Ishikawa (cell line): ENCODE data around the gene FMNL1.

Experiments
- CEBPB ChIP-seq: IDR thresholded peaks from 2 replicates; pipeline ENCODE4 v1.6.1; 2012
- CREB1 ChIP-seq: IDR thresholded peaks from 2 replicates; pipeline ENCODE4 v1.6.1; 2012; ENCODE audit warnings: low read depth
- EGR1 ChIP-seq: IDR thresholded peaks from 2 replicates; pipeline ENCODE4 v1.6.1; 2012
- EP300 ChIP-seq: IDR thresholded peaks from 2 replicates; pipeline ENCODE4 v1.6.1; 2012; ENCODE audit warnings: borderline replicate concordance
- FOXM1 ChIP-seq: IDR thresholded peaks from 2 replicates; pipeline ENCODE4 v1.6.1; 2012; ENCODE audit warnings: low read depth, borderline replicate concordance
- NFIC ChIP-seq: IDR thresholded peaks from 2 replicates; pipeline ENCODE4 v1.6.1; 2012
- RAD21 ChIP-seq: IDR thresholded peaks from 2 replicates; pipeline ENCODE4 v1.6.1; 2012; ENCODE audit warnings: low read depth
- TAF1 ChIP-seq: IDR thresholded peaks from 2 replicates; pipeline ENCODE4 v1.6.1; 2012; ENCODE audit warnings: low read depth, mild to moderate bottlenecking
- TCF12 ChIP-seq: IDR thresholded peaks from 2 replicates; pipeline ENCODE4 v1.6.1; 2012; ENCODE audit warnings: low read depth
- TEAD4 ChIP-seq: IDR thresholded peaks from 2 replicates; pipeline ENCODE4 v1.6.1; 2012
- YY1 ChIP-seq: IDR thresholded peaks from 2 replicates; pipeline ENCODE4 v1.6.1; 2012; ENCODE audit warnings: low read depth
- ZBTB7A ChIP-seq: IDR thresholded peaks from 2 replicates; pipeline ENCODE4 v1.6.1; 2012; ENCODE audit warnings: low read depth
- TF ChIP-seq, protein P1 (sequence below): IDR thresholded peaks from 2 replicates; pipeline ENCODE4 v1.6.1; 2012
- TF ChIP-seq, protein P2 (sequence below): IDR thresholded peaks from 2 replicates; pipeline ENCODE4 v1.6.1; 2012; ENCODE audit warnings: low read depth, mild to moderate bottlenecking
- TF ChIP-seq, protein P3 (sequence below): IDR thresholded peaks from 2 replicates; pipeline ENCODE4 v1.6.1; 2012

FMNL1 gene

DNA sequence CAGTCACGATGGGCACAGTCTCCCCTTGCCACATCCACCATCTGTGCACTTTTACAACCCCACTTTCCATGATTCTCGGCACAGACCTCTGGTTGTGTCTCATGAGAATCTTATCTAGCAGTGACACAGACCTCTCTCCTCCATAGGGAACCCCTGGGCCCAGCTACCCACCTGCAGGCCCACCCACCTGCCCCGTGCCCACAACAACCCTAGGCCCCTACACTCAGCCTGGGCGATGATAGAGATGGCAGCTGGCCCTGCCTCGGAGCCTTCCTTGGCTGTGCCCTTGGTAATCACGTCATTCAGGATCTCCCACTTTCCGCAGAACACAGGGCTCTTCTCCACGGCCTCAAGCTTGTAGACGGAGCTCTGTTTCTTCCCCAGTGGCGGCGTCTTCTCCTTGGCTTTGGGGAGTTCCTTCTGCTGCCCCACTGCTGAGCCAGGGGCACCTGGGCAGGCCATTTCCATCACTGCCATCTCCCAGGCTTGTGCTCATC, 68.6 kb downstream of the FMNL1 start:
- no peak for TF ChIP-seq CREB1
- TF ChIP-seq EP300 = no peak
- TF ChIP-seq RAD21 = no peak
- TF ChIP-seq YY1 = no peak
- no peak for TF ChIP-seq TEAD4
- TF ChIP-seq ZBTB7A = no peak
- no peak for TF ChIP-seq EGR1
- TF ChIP-seq NFIC = no peak
- no peak for TF ChIP-seq FOXM1
- TF ChIP-seq CEBPB = no peak
- no peak for TF ChIP-seq TAF1
- no peak for TF ChIP-seq TCF12
- TF ChIP-seq, protein P1, sequence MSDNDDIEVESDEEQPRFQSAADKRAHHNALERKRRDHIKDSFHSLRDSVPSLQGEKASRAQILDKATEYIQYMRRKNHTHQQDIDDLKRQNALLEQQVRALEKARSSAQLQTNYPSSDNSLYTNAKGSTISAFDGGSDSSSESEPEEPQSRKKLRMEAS = no peak
- TF ChIP-seq, protein P2, sequence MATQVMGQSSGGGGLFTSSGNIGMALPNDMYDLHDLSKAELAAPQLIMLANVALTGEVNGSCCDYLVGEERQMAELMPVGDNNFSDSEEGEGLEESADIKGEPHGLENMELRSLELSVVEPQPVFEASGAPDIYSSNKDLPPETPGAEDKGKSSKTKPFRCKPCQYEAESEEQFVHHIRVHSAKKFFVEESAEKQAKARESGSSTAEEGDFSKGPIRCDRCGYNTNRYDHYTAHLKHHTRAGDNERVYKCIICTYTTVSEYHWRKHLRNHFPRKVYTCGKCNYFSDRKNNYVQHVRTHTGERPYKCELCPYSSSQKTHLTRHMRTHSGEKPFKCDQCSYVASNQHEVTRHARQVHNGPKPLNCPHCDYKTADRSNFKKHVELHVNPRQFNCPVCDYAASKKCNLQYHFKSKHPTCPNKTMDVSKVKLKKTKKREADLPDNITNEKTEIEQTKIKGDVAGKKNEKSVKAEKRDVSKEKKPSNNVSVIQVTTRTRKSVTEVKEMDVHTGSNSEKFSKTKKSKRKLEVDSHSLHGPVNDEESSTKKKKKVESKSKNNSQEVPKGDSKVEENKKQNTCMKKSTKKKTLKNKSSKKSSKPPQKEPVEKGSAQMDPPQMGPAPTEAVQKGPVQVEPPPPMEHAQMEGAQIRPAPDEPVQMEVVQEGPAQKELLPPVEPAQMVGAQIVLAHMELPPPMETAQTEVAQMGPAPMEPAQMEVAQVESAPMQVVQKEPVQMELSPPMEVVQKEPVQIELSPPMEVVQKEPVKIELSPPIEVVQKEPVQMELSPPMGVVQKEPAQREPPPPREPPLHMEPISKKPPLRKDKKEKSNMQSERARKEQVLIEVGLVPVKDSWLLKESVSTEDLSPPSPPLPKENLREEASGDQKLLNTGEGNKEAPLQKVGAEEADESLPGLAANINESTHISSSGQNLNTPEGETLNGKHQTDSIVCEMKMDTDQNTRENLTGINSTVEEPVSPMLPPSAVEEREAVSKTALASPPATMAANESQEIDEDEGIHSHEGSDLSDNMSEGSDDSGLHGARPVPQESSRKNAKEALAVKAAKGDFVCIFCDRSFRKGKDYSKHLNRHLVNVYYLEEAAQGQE = no peak
- TF ChIP-seq, protein P3, sequence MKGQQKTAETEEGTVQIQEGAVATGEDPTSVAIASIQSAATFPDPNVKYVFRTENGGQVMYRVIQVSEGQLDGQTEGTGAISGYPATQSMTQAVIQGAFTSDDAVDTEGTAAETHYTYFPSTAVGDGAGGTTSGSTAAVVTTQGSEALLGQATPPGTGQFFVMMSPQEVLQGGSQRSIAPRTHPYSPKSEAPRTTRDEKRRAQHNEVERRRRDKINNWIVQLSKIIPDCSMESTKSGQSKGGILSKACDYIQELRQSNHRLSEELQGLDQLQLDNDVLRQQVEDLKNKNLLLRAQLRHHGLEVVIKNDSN = no peak

DNA sequence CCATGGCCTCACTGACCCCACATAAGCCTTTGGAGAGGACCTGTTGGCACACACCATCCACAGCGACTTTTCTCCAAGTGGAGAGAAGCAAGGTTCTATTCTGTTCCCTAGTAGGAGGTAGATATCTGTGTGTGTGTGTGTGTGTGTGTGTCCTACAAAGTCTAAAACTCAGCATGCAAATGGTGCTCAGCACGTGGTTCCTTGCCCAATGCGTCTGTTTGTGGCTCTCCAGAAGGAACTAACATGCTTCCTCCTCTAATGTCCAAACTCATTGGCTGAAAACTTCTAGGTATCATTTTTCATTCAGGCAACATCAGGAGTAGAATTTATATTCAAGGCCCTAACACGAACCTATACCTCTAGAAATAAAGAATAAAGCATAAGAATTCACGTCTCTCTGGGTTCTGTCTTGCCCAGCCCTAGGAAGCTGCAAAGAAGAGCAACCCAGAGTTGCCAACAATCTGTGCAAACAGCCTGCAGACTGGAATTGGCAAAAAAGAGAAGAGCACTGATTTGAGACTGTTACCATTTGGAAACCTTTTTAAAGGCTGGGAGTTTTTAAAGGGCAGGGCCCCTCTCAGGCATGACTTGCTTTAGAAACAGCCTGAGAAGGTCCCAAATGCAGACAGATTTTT, 69.6 kb downstream of the FMNL1 start:
- TF ChIP-seq CREB1 = no peak
- no peak for TF ChIP-seq TEAD4
- TF ChIP-seq, protein P2 = no peak
- no peak for TF ChIP-seq NFIC
- no peak for TF ChIP-seq TCF12
- TF ChIP-seq EP300 = no peak
- no peak for TF ChIP-seq YY1
- TF ChIP-seq CEBPB = no peak
- TF ChIP-seq RAD21 = no peak
- TF ChIP-seq EGR1 = no peak
- no peak for TF ChIP-seq FOXM1
- no peak for TF ChIP-seq TAF1
- TF ChIP-seq ZBTB7A = no peak
- TF ChIP-seq, protein P1 = no peak
- TF ChIP-seq, protein P3 = no peak

DNA sequence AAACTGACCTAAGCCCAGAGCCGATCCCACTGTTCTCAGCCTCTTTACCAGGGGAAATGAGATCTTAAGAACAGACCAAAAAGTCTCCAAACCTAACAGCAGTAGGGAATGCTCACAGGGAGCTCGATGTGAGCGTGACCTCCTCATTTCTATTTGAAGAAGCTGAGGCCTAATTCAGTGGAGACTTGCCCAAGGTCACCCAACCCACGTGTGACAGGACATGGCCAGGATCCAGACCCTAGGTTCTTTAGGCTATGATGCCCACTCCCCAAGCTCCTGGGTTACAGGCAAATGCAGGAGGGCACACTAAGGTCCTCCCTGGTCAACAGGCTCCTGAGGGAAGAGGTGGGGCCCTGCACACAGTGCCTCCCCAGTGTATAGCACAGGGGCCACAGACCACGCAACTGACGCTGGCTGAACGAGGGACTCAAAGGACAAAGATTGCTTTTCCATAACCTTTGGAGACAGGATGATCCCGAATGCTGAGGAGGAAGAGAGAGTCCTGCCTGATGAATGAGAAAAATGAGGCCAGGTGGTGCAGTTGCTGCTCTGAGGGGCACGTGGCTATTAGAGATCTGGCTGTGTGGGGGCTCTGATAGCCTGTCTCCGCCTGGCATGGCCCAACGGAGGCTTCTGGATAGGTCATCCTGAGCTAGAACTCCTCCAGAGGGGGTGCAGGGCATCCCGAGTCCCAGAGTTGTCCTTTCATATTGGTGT, 71.2 kb downstream of the FMNL1 start:
- no peak for TF ChIP-seq ZBTB7A
- TF ChIP-seq, protein P2 = no peak
- TF ChIP-seq, protein P3 = no peak
- TF ChIP-seq TEAD4 = no peak
- no peak for TF ChIP-seq TCF12
- no peak for TF ChIP-seq CREB1
- TF ChIP-seq RAD21 = no peak
- TF ChIP-seq FOXM1 = no peak
- TF ChIP-seq CEBPB = no peak
